Caco-2 (cell line): Measurements from ENCODE around the gene SLC35D2. TPM values are rescaled to one million over a fixed set of nuclear protein-coding genes. Genes with fewer than 3 reads are reported as not detected.

ENCODE experiments used
- BruUV-seq: library from RNA; stranded (reverse); fragments of 400-500 nt; replicated peaks from 2 replicates; lab custom pipeline; 2021; lab: Mats Ljungman, UMichigan
- CTCF ChIA-PET: fragments of 300-600 bp; sonication (Branson Sonifier 250); formaldehyde crosslinking; loops from one replicate; lab custom pipeline; 2022; ENCODE audit warnings: antibody characterized with exemption; lab: Charles Lee
- POLR2A ChIA-PET: fragments of 300-600 bp; sonication (Branson Sonifier 250); formaldehyde crosslinking; loops from one replicate; lab custom pipeline; 2022; ENCODE audit warnings: antibody characterized with exemption; lab: Charles Lee
- DNase-seq, 2 experiments: peaks; one replicate each; pipeline versions ENCODE4 v3.0.0 to v3.0.0-alpha.2; 2020 to 2022
- H3K27me3 ChIP-seq: replicated peaks from 2 replicates; pipeline ENCODE4 v1.6.0; 2011; ENCODE audit warnings: low read length; ENCODE audit not compliant: control insufficient read depth, insufficient read depth
- H3K36me3 ChIP-seq: 2 replicates; pipeline ENCODE4 v1.5.1; 2011; ENCODE audit warnings: low read length; ENCODE audit not compliant: control insufficient read depth, insufficient read depth
- H3K4me1 ChIP-seq: fragments of 250-450 bp; sonication (Bioruptor Pico); 2 replicates; pipeline ENCODE4 v1.5.1; 2020; ENCODE audit warnings: mild to moderate bottlenecking
- H3K4me3 ChIP-seq: 2 replicates; pipeline ENCODE4 v1.5.1; 2011; ENCODE audit warnings: low read depth, mild to moderate bottlenecking, control low read depth, low read length
- H3K9me3 ChIP-seq: fragments of 250-450 bp; sonication (Bioruptor Pico); 2 replicates; pipeline ENCODE4 v1.5.1; 2020; ENCODE audit warnings: mild to moderate bottlenecking, moderate library complexity
- H3K27ac Mint-ChIP-seq: one replicate; pipeline ENCODE4 v1.8.0; 2022; ENCODE audit warnings: mixed read lengths; ENCODE audit not compliant: unreplicated experiment
- H3K27me3 Mint-ChIP-seq: one replicate; pipeline ENCODE4 v1.8.0; 2022; ENCODE audit warnings: mixed read lengths; ENCODE audit not compliant: insufficient read depth, unreplicated experiment
- H3K36me3 Mint-ChIP-seq: one replicate; pipeline ENCODE4 v1.8.0; 2022; ENCODE audit warnings: mild to moderate bottlenecking, mixed read lengths; ENCODE audit not compliant: insufficient read depth, unreplicated experiment
- H3K4me1 Mint-ChIP-seq: one replicate; pipeline ENCODE4 v1.8.0; 2022; ENCODE audit warnings: low read depth, mixed read lengths; ENCODE audit not compliant: unreplicated experiment
- H3K4me3 Mint-ChIP-seq: one replicate; pipeline ENCODE4 v1.8.0; 2022; ENCODE audit warnings: mild to moderate bottlenecking, moderate library complexity, mixed read lengths; ENCODE audit not compliant: unreplicated experiment
- H3K9me3 Mint-ChIP-seq: one replicate; pipeline ENCODE4 v1.8.0; 2022; ENCODE audit warnings: mixed read lengths; ENCODE audit not compliant: unreplicated experiment
- intact Hi-C: fragments of 100-400 bp; cut with micrococcal nuclease; formaldehyde crosslinking; loops from one replicate; pipeline ENCODE4 v1.10.0; 2022; ENCODE audit not compliant: unreplicated experiment
- total RNA-seq: library from RNA; stranded (reverse); gene quantifications from 2 replicates; pipeline ENCODE4 v1.2.3, GENCODE V29; 2022
- TF ChIP-seq, protein P1 (sequence below), 2 experiments: fragments of 200-600 bp in 1 of 2; IDR thresholded peaks; 1 replicate in 1 of 2; 2 replicates in 1 of 2; pipeline versions ENCODE4 v1.5.1 to v1.8.0; 2011 to 2022; ENCODE audit warnings: antibody characterized with exemption in 1 of 2, control low read depth in 1 of 2, inconsistent platforms in 1 of 2, low read depth in 1 of 2, low read length in 1 of 2, mild to moderate bottlenecking in 1 of 2, moderate library complexity in 1 of 2; ENCODE audit not compliant: insufficient read depth in 1 of 2, severe bottlenecking in 1 of 2, unreplicated experiment in 1 of 2

The SLC35D2 gene
- total RNA-seq, 1 experiment from 2014 or later = 81.0 TPM

DNA sequence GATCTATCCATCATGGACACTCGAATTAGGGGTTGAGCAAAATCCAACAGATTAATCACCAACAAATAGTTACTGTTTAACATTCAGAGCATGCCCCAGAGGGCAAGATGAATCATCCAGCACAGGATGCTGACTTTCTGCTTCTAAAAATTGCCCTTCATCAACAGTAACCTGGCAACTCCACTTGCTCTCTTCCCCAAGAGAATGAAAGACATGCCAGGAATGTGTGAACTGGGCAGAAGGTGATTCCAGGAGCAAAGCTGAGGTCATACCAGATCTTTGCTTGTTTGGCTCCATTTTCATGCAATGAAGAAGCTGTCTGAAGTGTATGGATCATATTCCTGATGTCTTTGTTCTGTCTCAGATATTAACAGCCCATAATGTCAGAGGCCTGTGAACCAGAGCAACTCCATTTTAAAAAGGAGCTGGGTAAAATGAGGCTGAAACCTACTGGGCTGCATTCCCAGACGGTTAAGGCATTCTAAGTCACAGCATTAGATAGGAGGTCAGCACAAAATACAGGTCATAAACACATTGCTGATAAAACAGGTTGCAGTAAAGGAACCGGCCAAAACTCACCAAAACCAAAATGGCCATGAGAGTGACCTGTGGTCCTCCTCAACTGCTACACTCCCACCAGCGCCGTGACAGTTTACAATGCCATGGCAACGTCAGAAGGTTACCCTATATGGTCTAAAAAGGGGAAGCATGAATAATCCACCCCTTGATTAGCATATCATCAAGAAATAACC, 37.1 kb upstream of the SLC35D2 start:
- BruUV-seq = no TSS peak
- Mint-ChIP-seq H3K27ac (peak overlapping the region; percentile 94), H3K4me3 (peak overlapping the region; percentile 94), H3K36me3 (peaks cover 32% of the 10 kb centered on the region), H3K27me3 (no peaks in the 10 kb centered on the region), H3K4me1 (peaks cover 17% of the 10 kb centered on the region), H3K9me3 (no peaks in the 10 kb centered on the region)
- intact Hi-C loops = loop anchor here (1.0 kb wide), 2 partner anchors 81 to 146 kb away; no protein-coding TSS in a partner anchor
- TF ChIP-seq, protein P1, sequence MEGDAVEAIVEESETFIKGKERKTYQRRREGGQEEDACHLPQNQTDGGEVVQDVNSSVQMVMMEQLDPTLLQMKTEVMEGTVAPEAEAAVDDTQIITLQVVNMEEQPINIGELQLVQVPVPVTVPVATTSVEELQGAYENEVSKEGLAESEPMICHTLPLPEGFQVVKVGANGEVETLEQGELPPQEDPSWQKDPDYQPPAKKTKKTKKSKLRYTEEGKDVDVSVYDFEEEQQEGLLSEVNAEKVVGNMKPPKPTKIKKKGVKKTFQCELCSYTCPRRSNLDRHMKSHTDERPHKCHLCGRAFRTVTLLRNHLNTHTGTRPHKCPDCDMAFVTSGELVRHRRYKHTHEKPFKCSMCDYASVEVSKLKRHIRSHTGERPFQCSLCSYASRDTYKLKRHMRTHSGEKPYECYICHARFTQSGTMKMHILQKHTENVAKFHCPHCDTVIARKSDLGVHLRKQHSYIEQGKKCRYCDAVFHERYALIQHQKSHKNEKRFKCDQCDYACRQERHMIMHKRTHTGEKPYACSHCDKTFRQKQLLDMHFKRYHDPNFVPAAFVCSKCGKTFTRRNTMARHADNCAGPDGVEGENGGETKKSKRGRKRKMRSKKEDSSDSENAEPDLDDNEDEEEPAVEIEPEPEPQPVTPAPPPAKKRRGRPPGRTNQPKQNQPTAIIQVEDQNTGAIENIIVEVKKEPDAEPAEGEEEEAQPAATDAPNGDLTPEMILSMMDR (IDR thresholded peaks at IDR 0.05; ENCODE audit: insufficient read depth in 1 of 2, low read depth in 1 of 2, low read length in 1 of 2, severe bottlenecking in 1 of 2, unreplicated experiment in 1 of 2) = no peak
- Histone ChIP-seq H3K27me3 (no peaks in the 10 kb centered on the region), H3K4me3 (no peak overlapping the region), H3K4me1 (peaks cover 29% of the 10 kb centered on the region), H3K9me3 (no peaks in the 10 kb centered on the region), H3K36me3 (no peaks in the 10 kb centered on the region)
- ChIA-PET CTCF (interaction anchor here (1.1 kb wide), 1 partner anchor 29 kb away, joined by 4 read pairs; the partner anchor contains the start of gene HABP4), POLR2A (interaction anchor here (0.8 kb wide), 1 partner anchor 29 kb away, joined by 6 read pairs; the partner anchor contains the start of gene HABP4)
- peak; percentile 83 to 90 for DNase-seq

DNA sequence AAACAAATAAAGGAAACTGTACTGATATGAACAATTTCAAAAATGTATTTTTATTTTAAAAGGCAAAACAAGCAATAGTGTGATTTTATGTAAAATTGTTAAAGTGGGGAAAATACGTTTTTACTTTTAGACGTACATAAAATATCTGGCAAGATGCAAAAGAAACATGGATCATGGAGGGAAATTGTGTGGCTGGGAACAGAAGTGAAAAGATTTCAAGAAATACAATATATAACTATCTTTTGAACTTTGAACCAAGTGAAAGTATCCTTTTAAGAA, 36.1 kb upstream of the SLC35D2 start:
- peak overlapping the region; percentile 67 for H3K4me3 ChIP-seq
- peak overlapping the region; percentile 94 for H3K27ac Mint-ChIP-seq
- H3K4me3 Mint-ChIP-seq = peak overlapping the region; percentile 94
- intact Hi-C loops = loop anchor here (2.0 to 5.0 kb wide), 3 partner anchors 31 to 912 kb away; partner anchors contain the start of gene HABP4
- CTCF ChIA-PET = interaction anchor here (0.8 kb wide), 1 partner anchor 22 kb away, joined by 3 read pairs; no protein-coding TSS in a partner anchor
- H3K36me3 Mint-ChIP-seq = peaks cover 35% of the 10 kb centered on the region
- DNase-seq = no peak
- no peaks in the 10 kb centered on the region for H3K9me3 Mint-ChIP-seq
- no TSS peak for BruUV-seq
- TF ChIP-seq, protein P1 (IDR thresholded peaks at IDR 0.05; ENCODE audit: insufficient read depth in 1 of 2, low read depth in 1 of 2, low read length in 1 of 2, severe bottlenecking in 1 of 2, unreplicated experiment in 1 of 2) = no peak
- H3K4me1 ChIP-seq = peaks cover 29% of the 10 kb centered on the region
- H3K36me3 ChIP-seq = no peaks in the 10 kb centered on the region
- H3K27me3 Mint-ChIP-seq = no peaks in the 10 kb centered on the region
- POLR2A ChIA-PET = interaction anchor here (0.6 to 0.7 kb wide), 2 partner anchors 31 to 32 kb away, joined by 3 to 4 read pairs; no protein-coding TSS in a partner anchor
- no peaks in the 10 kb centered on the region for H3K9me3 ChIP-seq
- H3K27me3 ChIP-seq = no peaks in the 10 kb centered on the region
- H3K4me1 Mint-ChIP-seq = peaks cover 17% of the 10 kb centered on the region

DNA sequence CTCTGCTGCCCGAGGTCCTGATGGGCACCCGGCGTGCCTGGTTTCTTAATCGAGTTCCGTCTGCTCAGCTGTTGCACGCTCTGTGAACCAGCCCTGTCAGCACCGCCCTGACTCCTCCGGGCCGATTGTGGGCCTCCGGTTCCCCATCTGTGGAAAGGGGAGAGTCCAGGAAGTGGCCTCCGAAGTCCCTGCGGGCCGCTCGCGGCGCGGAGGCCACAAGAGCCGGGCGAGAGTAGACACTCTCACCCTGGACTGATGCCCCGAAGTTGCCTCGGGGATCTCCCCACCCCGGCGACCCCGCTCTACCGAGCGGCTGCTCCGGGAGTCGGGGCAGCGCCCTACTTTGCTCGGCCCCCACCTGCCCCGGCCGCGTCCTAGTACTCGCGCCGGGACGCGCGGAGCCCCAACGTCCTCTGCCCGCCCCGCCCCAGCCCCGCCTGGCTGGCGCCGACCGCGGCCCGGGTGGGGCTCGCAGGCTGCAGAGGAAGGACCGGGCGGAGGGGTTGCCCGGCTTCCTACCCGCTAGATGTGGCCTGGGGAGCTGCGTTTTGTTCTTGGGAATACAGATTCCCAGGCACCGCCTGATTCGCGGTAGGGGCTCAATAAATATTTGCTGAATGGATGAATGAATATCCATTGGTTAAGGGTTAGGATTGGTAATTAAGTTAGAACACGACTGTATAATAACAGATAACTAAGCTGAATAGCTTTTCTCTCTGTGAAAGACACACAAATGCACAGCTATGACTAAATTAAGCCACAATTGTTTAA, 35.6 kb upstream of the SLC35D2 start:
- H3K9me3 ChIP-seq = no peaks in the 10 kb centered on the region
- peak overlapping the region; percentile 94 for H3K27ac Mint-ChIP-seq
- peak overlapping the region; percentile 67 for H3K4me3 ChIP-seq
- H3K9me3 Mint-ChIP-seq = no peaks in the 10 kb centered on the region
- H3K27me3 Mint-ChIP-seq = no peaks in the 10 kb centered on the region
- peaks cover 27% of the 10 kb centered on the region for H3K4me1 ChIP-seq
- H3K36me3 Mint-ChIP-seq = peaks cover 35% of the 10 kb centered on the region
- POLR2A ChIA-PET = interaction anchor here (0.6 to 0.7 kb wide), 4 partner anchors 20 to 161 kb away, joined by 3 to 4 read pairs (median 3); no protein-coding TSS in a partner anchor
- H3K4me3 Mint-ChIP-seq = peak overlapping the region; percentile 94
- TF ChIP-seq, protein P1 (IDR thresholded peaks at IDR 0.05; ENCODE audit: insufficient read depth in 1 of 2, low read depth in 1 of 2, low read length in 1 of 2, severe bottlenecking in 1 of 2, unreplicated experiment in 1 of 2) = no peak
- H3K27me3 ChIP-seq = no peaks in the 10 kb centered on the region
- H3K4me1 Mint-ChIP-seq = peaks cover 17% of the 10 kb centered on the region
- intact Hi-C loops = loop anchor here (1.0 to 5.0 kb wide), 5 partner anchors 28 to 912 kb away; partner anchors contain the start of gene HABP4
- CTCF ChIA-PET = interaction anchor here (0.8 kb wide), 1 partner anchor 23 kb away, joined by 3 read pairs; no protein-coding TSS in a partner anchor
- DNase-seq = peak; percentile 76 to 82
- TSS peak; percentile 83 for BruUV-seq
- H3K36me3 ChIP-seq = no peaks in the 10 kb centered on the region
